ENCODE results near the gene CMTM3.
"Not testable (repeated sequence)": the region's sequence is repeated elsewhere in the genome, so short reads cannot be mapped to it uniquely, and the experiment has no call there.

Gene CMTM3

GRCh38 chr16:66636199-66636598 lies 31.7 kb downstream of the CMTM3 start:
- DNase-seq (ENCODE audit: low read depth) = no peak

GRCh38 chr16:66637806-66638205 lies 33.3 kb downstream of the CMTM3 start:
- DNase-seq (ENCODE audit: low read depth) = no peak

DNA sequence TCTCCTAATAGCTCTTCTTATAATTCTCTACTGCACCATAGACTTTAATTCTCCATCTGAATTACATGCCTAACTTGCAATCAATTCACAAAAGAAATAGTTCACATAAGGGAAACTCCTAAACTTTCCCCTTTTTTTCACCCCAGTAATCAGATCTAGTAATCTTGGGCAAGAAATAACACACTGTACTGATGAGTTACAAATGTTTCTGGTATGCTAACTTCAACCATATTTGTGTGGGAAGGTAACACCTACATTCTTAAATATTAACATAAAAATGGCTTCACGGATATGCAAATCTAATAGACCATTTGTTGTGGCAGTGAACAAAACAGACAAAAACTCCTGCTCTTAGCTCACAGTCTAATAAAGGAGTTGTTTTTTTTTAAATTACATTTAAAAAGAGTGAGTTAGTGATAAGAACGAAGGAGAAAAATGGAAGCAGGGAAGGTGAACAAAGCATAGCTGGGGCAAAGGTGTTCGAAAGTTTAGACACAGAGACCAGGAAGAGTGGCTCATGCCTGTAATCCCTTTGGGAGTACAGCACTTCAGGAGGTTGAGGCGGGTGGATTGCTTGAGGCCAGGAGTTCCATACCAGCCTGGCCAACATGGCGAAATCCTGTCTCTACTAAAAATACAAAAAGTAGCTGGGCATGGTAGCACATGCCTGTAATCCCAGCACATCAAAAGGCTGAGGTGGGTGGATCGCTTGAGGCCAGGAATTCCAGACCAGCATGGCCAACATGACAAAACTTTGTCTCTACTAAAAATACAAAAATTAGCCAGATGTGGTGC lies 34.8 kb downstream of the CMTM3 start:
- no peak for DNase-seq (ENCODE audit: low read depth)

DNA sequence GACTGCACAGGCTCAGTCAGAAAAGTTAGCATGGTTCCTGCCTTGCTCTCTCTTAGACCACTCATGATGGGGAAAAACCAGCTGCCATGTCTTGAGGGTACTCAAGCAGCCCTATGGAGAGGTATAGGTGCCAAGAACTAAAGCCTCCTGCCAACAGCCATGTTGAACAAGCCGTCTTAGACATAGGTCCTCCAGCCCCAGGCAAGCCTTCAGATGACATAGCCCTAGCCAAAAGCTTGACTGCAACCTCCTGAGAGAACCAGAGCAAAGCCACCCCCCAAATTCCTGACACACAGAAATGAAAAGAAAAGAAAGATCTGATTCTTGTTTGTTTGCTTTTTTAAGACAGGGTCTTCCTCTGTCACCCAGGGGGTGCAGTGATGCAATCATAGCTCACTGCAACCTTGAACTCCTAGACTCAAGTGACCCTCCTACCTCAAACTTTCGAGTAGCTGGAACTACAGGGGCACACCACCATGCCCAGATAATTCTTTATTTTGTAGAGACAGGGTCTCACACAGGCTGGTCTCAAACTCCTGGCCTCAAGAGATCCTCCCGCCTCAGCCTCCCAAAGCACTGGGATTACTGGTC lies 36.3 kb downstream of the CMTM3 start:
- DNase-seq (ENCODE audit: low read depth) = no peak

GRCh38 chr16:66641387-66641786 lies 36.9 kb downstream of the CMTM3 start:
- DNase-seq (ENCODE audit: low read depth) = no peak

DNA sequence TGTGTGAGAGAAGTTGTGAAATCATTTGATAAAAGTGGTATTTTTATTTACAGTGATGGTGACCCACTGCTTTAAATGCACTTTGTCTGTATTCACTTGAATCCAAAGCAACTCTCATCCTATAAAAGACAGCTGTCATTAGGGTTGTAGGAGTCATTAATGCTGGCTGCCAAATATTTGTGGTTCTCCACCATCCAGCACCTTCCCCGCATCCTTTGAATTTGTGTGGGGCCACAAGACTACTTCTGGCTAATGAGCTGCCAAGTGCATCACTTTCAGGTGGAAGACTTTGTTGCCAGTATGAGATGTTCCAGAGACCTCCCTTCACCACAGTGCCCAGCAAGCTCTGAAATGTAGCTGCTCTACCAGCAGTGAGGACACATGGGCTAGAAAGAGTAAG lies 43.4 kb downstream of the CMTM3 start:
- DNase-seq (ENCODE audit: low read depth) = no peak

GRCh38 chr16:66649167-66649566 lies 44.7 kb downstream of the CMTM3 start:
- DNase-seq (ENCODE audit: low read depth) = no peak

GRCh38 chr16:66649636-66650205 lies 45.2 kb downstream of the CMTM3 start:
- no peak for DNase-seq (ENCODE audit: low read depth)

GRCh38 chr16:66650707-66651473 lies 46.4 kb downstream of the CMTM3 start:
- DNase-seq (ENCODE audit: low read depth) = peak; percentile 81

DNA sequence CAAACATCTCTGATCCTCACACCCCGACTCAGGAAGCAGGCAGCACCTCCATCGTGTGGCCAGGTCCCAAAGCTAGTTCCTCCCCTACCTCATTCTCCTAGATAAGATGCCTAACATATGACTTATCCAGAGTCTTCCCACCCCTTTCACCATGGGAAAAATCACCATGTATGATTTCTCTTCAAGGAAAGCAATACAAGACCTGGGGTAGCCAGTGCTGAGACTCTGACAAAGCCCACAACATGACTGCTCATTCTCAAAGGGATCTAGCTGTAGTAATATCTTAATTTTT lies 46.9 kb downstream of the CMTM3 start:
- no peak for DNase-seq (ENCODE audit: low read depth)

- DNase-seq (ENCODE audit: low read depth) = no peak
These were observed 47.5 kb downstream of the CMTM3 start for GRCh38 chr16:66651965-66652364.

DNA sequence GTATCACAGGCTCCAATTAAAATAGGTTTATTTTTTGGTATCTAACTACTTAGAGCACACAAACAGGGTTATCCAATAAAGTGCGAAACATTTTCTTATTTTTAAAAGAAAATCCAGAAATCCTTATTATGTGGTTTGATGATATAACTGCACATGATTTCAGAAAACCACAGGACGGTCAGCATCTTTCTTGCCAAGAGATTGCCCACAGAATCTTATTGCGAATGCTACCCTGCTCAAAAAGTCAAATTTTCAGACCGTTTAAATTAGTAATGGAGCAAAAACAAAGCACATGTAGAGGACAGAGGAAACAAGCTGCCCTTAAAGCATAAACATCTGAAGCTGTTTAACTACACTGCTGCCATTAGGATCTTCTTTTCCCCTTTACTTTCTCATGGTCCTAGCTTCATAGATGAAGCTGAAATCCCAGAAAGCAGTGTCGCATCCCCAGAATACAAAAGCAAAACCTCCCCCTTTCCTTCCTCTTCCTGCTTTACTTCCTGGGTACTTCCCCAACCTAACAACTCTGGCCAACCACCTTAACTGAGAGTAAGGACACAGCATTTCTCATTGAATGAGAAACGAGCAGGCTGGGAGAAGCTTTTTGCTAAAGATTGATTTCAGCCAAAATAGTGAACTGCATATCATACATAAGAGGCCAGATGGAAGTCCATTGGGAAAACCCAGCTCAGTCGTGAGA lies 48.3 kb downstream of the CMTM3 start:
- peak; percentile 74 for DNase-seq (ENCODE audit: low read depth)

- DNase-seq (ENCODE audit: low read depth) = peak; percentile 34
These were observed 49.3 kb downstream of the CMTM3 start for GRCh38 chr16:66653581-66654350.

GRCh38 chr16:66656547-66656946 lies 52.0 kb downstream of the CMTM3 start:
- no peak for DNase-seq (ENCODE audit: low read depth)

- DNase-seq (ENCODE audit: low read depth) = no peak
These were observed 53.8 kb downstream of the CMTM3 start for GRCh38 chr16:66658143-66658859.

DNA sequence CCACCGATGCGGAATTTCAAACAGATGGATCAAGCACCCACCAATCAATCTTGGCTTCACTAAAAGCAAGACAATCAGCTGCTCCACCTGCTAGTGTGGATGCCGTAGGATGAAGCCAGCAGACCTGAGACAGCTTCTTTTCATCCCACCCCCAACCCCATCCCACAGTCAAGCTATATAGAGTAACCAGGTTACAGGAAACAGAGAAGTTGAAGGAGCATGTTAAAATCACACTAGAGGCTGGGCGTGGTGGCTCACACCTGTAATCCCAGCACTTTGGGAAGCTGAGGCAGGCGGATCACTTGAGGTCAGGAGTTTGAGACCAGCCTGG lies 54.3 kb downstream of the CMTM3 start:
- DNase-seq (ENCODE audit: low read depth) = no peak

DNA sequence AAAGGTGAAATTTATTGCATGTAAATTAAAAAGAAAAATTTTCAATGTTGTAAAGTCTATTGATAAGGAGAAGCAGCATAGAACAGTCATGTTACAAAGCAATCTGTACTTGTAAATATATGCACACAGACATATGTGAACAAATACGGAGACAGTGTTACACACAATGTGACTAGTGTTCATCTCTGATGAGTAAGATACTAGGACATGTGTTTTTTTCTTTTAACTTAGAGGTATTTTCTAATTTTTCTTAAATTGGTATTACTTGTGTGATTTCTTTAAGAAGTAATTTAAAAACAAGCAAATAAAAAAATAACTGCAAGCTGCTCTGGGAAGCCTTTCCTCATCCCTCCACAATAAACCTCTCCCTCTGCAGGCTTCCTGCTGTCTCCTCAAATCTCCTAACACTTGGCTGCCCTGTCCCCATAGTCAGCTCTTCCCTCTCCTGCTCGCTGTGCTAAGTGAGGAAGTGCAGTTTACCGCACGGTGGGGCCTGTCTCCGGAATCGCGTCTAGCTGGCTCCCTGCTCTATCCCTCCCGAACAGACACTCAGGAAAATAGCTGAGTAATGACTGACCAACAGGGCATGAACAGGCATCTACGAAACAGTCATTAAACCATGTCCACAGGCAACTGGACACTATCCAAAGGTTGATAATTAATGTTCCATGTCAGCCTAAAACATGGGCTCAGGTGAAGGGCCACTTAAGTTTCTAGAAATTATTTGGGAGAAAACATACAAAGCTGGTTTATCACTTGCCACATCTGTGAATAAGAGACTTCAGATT lies 56.1 kb downstream of the CMTM3 start:
- DNase-seq (ENCODE audit: low read depth) = peak; percentile 73

DNA sequence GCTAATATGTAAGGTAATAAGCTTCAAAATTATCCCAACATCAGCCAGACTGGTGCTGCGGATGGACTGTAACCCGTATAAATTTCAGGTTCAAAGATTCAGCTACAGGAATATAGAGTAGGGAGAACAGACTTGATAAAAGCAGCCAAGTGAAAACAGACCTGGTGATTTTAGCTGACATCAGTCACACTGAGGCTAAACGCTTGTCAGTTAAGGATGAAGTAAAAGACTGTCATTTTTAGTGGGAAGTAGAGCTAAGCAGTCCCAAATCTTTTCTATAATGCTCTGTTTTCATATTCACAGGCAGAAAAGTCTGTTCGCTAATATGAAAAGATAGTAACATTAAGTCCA lies 56.7 kb downstream of the CMTM3 start:
- DNase-seq (ENCODE audit: low read depth) = no peak

- not testable (repeated sequence) for DNase-seq (ENCODE audit: low read depth)
These were observed 57.3 kb downstream of the CMTM3 start for GRCh38 chr16:66661671-66662346.

Measured in fibroblast of gingiva (primary cell).